Neural cell (in vitro differentiated cells): Measurements from ENCODE around the gene F13B. TPM values are rescaled to one million over a fixed set of nuclear protein-coding genes. Genes with fewer than 3 reads are reported as not detected.

Source experiments
- H2AFZ ChIP-seq: fragments of 200-600, 300-800 bp; sonication (generic), shearing (Covaris generic); 2 replicates; pipeline ENCODE4 v1.6.0; 2014; ENCODE audit warnings: low read depth, mild to moderate bottlenecking, antibody characterized with exemption, low read length, moderate library complexity
- H3F3A ChIP-seq: fragments of 200-600 bp; shearing (Covaris generic); 2 replicates; pipeline ENCODE4 v1.6.1; 2016; ENCODE audit warnings: mild to moderate bottlenecking, moderate library complexity, mixed read lengths, antibody characterized with exemption, low read length; ENCODE audit not compliant: insufficient read depth, poor library complexity, severe bottlenecking
- H3K27ac ChIP-seq: fragments of 200-600, 300-800 bp; sonication (generic), shearing (Covaris generic); 2 replicates; pipeline ENCODE4 v1.5.1; 2014; ENCODE audit warnings: mild to moderate bottlenecking, low read length, moderate library complexity
- H3K27me3 ChIP-seq: fragments of 300-800, 200-600 bp; sonication (generic), shearing (Covaris generic); 2 replicates; pipeline ENCODE4 v1.6.0; 2014; ENCODE audit warnings: mild to moderate bottlenecking, low read depth, low read length, moderate library complexity; ENCODE audit not compliant: insufficient read depth
- H3K36me3 ChIP-seq: fragments of 300-800, 200-600 bp; sonication (generic), shearing (Covaris generic); 2 replicates; pipeline ENCODE4 v1.5.1; 2014; ENCODE audit warnings: mild to moderate bottlenecking, antibody characterized with exemption, low read length, moderate library complexity; ENCODE audit not compliant: insufficient read depth
- H3K4me2 ChIP-seq: fragments of 300-800, 200-600 bp; sonication (generic), shearing (Covaris generic); 2 replicates; pipeline ENCODE4 v1.6.0; 2014; ENCODE audit warnings: mild to moderate bottlenecking, low read length
- H3K4me3 ChIP-seq: fragments of 300-800, 200-600 bp; sonication (generic), shearing (Covaris generic); 2 replicates; pipeline ENCODE4 v1.5.1; 2014; ENCODE audit warnings: mild to moderate bottlenecking, low read length, moderate library complexity
- H3K79me2 ChIP-seq: fragments of 200-600 bp; shearing (Covaris generic); replicated peaks from 2 replicates; pipeline ENCODE4 v1.6.0; 2014; ENCODE audit warnings: mild to moderate bottlenecking, low read length, moderate library complexity; ENCODE audit not compliant: insufficient read depth
- H3K9ac ChIP-seq: fragments of 300-800, 200-600 bp; sonication (generic), shearing (Covaris generic); 2 replicates; pipeline ENCODE4 v1.6.1; 2016; ENCODE audit warnings: mild to moderate bottlenecking, low read length, mixed read lengths
- H3K9me2 ChIP-seq: fragments of 200-600 bp; shearing (Covaris generic); 2 replicates; pipeline ENCODE4 v1.6.1; 2016; ENCODE audit warnings: mild to moderate bottlenecking, low read length, mixed read lengths; ENCODE audit not compliant: insufficient read depth
- H3K9me3 ChIP-seq: fragments of 200-600, 300-800 bp; sonication (generic), shearing (Covaris generic); 2 replicates; pipeline ENCODE4 v1.6.1; 2016; ENCODE audit warnings: mild to moderate bottlenecking, mixed run types, low read length, moderate library complexity, mixed read lengths
- H4K20me1 ChIP-seq: fragments of 200-600 bp; shearing (Covaris generic); 2 replicates; pipeline ENCODE4 v1.6.1; 2016; ENCODE audit warnings: mild to moderate bottlenecking, mixed run types; ENCODE audit not compliant: insufficient read depth
- EP300 ChIP-seq: fragments of 450-650 bp; conservative IDR thresholded peaks from 2 replicates; pipeline ENCODE4 v1.6.1; 2014; ENCODE audit warnings: antibody characterized with exemption, mild to moderate bottlenecking, moderate library complexity; ENCODE audit not compliant: poor library complexity, severe bottlenecking
- EZH2 ChIP-seq: fragments of 200-600, 300-800 bp; shearing (Covaris generic), sonication (generic); IDR thresholded peaks from 2 replicates; pipeline ENCODE4 v1.6.1; 2014; ENCODE audit warnings: antibody characterized with exemption, low read length, borderline replicate concordance, mild to moderate bottlenecking; ENCODE audit not compliant: insufficient read depth, poor library complexity, severe bottlenecking
- MXI1 ChIP-seq: fragments of 450-650 bp; conservative IDR thresholded peaks from 2 replicates; pipeline ENCODE4 v1.6.1; 2014; ENCODE audit warnings: antibody characterized with exemption, mild to moderate bottlenecking; ENCODE audit not compliant: poor library complexity, severe bottlenecking
- POLR2AphosphoS5 ChIP-seq: IDR thresholded peaks from 2 replicates; pipeline ENCODE4 v1.6.1; 2012
- RAD21 ChIP-seq: fragments of 450-650 bp; conservative IDR thresholded peaks from 2 replicates; pipeline ENCODE4 v1.6.1; 2014; ENCODE audit warnings: antibody characterized with exemption, mild to moderate bottlenecking, moderate library complexity
- SMC3 ChIP-seq: fragments of 450-650 bp; conservative IDR thresholded peaks from 2 replicates; pipeline ENCODE4 v1.6.1; 2014; ENCODE audit warnings: antibody characterized with exemption, mild to moderate bottlenecking, moderate library complexity; ENCODE audit not compliant: poor library complexity
- TAF1 ChIP-seq: IDR thresholded peaks from 2 replicates; pipeline ENCODE4 v1.6.1; 2012; ENCODE audit warnings: low read depth
- polyA plus RNA-seq: library from polyadenylated mRNA; depleted of rRNA; stranded (reverse); fragments of >200 nt; gene quantifications from 2 replicates; pipeline ENCODE4 v1.2.3, GENCODE V29; 2014
- TF ChIP-seq, protein P1 (sequence below): fragments of 450-650 bp; IDR thresholded peaks from 2 replicates; pipeline ENCODE4 v1.5.1; 2014; ENCODE audit warnings: antibody characterized with exemption, mild to moderate bottlenecking, moderate library complexity; ENCODE audit not compliant: poor library complexity, severe bottlenecking
- TF ChIP-seq, protein P2 (sequence below): IDR thresholded peaks from 2 replicates; pipeline ENCODE4 v1.6.1; 2012; ENCODE audit warnings: borderline replicate concordance

F13B gene
- polyA plus RNA-seq, 1 donor from 2014 or later, result not detected

DNA sequence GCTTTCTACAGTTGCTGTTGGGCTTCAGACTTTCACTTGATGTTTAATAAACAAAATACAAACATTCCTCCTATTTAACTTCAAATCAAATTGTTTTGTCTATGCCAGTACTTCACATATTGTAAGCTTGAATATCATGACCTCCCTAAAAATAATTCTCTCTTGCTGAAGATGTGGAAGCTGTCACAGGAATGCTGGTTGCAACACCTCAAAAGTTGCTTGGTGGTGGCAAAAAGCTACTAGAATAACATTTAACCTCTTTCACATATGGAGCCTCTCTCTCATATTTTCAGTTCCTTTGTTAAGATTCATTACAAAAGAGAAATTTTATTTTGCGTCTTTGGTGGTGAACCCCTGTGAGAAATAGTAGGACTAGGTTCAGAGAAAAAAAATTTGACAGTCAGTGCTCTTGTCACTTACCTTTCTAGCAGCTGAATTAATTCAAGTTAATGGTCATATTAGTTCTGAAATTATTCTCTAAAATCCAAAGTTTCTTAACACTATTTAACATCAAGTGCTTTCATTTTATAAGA, 25.5 kb upstream of the F13B start:
- Histone ChIP-seq H3K36me3 (no peaks in the 10 kb centered on the region), H3K4me2 (no peak overlapping the region), H3F3A (no peaks in the 10 kb centered on the region), H2AFZ (no peak overlapping the region), H3K27ac (no peak overlapping the region), H3K9ac (no peak overlapping the region), H3K4me3 (no peak overlapping the region), H3K9me2 (no peaks in the 10 kb centered on the region), H4K20me1 (no peaks in the 10 kb centered on the region), H3K27me3 (no peaks in the 10 kb centered on the region), H3K9me3 (no peaks in the 10 kb centered on the region), H3K79me2 (no peaks in the 10 kb centered on the region)
- TF ChIP-seq, protein P1, sequence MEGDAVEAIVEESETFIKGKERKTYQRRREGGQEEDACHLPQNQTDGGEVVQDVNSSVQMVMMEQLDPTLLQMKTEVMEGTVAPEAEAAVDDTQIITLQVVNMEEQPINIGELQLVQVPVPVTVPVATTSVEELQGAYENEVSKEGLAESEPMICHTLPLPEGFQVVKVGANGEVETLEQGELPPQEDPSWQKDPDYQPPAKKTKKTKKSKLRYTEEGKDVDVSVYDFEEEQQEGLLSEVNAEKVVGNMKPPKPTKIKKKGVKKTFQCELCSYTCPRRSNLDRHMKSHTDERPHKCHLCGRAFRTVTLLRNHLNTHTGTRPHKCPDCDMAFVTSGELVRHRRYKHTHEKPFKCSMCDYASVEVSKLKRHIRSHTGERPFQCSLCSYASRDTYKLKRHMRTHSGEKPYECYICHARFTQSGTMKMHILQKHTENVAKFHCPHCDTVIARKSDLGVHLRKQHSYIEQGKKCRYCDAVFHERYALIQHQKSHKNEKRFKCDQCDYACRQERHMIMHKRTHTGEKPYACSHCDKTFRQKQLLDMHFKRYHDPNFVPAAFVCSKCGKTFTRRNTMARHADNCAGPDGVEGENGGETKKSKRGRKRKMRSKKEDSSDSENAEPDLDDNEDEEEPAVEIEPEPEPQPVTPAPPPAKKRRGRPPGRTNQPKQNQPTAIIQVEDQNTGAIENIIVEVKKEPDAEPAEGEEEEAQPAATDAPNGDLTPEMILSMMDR, result no peak
- no peak for TF ChIP-seq SMC3

DNA sequence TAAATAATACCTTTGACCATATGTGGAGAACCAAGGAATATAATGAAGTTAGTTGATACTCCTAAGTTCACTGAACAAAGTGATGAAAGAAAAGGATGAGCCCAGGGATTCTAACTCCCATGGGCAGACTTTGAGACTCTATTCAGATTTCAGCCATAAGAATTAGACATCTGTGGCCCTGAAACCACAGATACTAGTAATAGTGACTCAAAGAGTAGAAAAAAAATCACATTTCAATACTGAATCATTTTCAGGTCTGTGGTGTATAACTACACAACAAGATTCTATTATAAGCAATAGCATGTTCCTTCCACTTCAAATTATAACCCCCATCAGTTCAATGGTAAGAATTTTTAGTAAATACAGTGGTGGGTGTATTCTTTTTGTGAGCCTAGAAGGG, 16.4 kb upstream of the F13B start:
- Histone ChIP-seq H3K9ac (no peak overlapping the region), H4K20me1 (no peaks in the 10 kb centered on the region), H3K9me3 (no peaks in the 10 kb centered on the region), H3K4me2 (no peak overlapping the region), H3K27me3 (no peaks in the 10 kb centered on the region), H3K4me3 (no peak overlapping the region), H3F3A (no peaks in the 10 kb centered on the region), H3K79me2 (no peaks in the 10 kb centered on the region), H3K36me3 (no peaks in the 10 kb centered on the region), H3K27ac (no peak overlapping the region), H2AFZ (no peak overlapping the region), H3K9me2 (no peaks in the 10 kb centered on the region)
- TF ChIP-seq MXI1 (no peak), TAF1 (no peak), SMC3 (no peak), EP300 (no peak), POLR2AphosphoS5 (no peak), EZH2 (no peak), RAD21 (no peak)
- TF ChIP-seq, protein P1, result no peak
- TF ChIP-seq, protein P2, sequence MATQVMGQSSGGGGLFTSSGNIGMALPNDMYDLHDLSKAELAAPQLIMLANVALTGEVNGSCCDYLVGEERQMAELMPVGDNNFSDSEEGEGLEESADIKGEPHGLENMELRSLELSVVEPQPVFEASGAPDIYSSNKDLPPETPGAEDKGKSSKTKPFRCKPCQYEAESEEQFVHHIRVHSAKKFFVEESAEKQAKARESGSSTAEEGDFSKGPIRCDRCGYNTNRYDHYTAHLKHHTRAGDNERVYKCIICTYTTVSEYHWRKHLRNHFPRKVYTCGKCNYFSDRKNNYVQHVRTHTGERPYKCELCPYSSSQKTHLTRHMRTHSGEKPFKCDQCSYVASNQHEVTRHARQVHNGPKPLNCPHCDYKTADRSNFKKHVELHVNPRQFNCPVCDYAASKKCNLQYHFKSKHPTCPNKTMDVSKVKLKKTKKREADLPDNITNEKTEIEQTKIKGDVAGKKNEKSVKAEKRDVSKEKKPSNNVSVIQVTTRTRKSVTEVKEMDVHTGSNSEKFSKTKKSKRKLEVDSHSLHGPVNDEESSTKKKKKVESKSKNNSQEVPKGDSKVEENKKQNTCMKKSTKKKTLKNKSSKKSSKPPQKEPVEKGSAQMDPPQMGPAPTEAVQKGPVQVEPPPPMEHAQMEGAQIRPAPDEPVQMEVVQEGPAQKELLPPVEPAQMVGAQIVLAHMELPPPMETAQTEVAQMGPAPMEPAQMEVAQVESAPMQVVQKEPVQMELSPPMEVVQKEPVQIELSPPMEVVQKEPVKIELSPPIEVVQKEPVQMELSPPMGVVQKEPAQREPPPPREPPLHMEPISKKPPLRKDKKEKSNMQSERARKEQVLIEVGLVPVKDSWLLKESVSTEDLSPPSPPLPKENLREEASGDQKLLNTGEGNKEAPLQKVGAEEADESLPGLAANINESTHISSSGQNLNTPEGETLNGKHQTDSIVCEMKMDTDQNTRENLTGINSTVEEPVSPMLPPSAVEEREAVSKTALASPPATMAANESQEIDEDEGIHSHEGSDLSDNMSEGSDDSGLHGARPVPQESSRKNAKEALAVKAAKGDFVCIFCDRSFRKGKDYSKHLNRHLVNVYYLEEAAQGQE, result no peak
